H1 (cell line): ENCODE results near the gene RHOV.

Source experiments
- BCL11A ChIP-seq, 2 experiments: IDR thresholded peaks; one replicate each; pipeline ENCODE4 v1.6.1; 2011; ENCODE audit warnings: low read depth in 2 of 2, low read length in 2 of 2, mild to moderate bottlenecking in 2 of 2
- BRCA1 ChIP-seq: IDR thresholded peaks from 2 replicates; pipeline ENCODE4 v1.6.1; 2012; ENCODE audit warnings: low read depth, low read length, improper control_type of control experiment
- CBX8 ChIP-seq: fragments of 300-800, 300-1000 bp; sonication (generic); IDR thresholded peaks from 2 replicates; pipeline ENCODE4 v1.7.1; 2016; ENCODE audit warnings: low read depth, low read length, borderline replicate concordance
- CHD2 ChIP-seq: IDR thresholded peaks from 2 replicates; pipeline ENCODE4 v1.6.1; 2012; ENCODE audit warnings: low read length, improper control_type of control experiment
- EP300 ChIP-seq, 2 experiments: IDR thresholded peaks; 1 replicate in 1 of 2; 2 replicates in 1 of 2; pipeline ENCODE4 v1.6.1; 2011 to 2012; ENCODE audit warnings: low read depth in 2 of 2, low read length in 2 of 2, mild to moderate bottlenecking in 2 of 2, borderline replicate concordance in 1 of 2, inconsistent platforms in 1 of 2, moderate library complexity in 1 of 2
- POLR2A ChIP-seq, 2 experiments: IDR thresholded peaks; 1 replicate in 1 of 2; 2 replicates in 1 of 2; pipeline ENCODE4 v1.6.1; 2011; ENCODE audit warnings: low read depth in 2 of 2, low read length in 2 of 2, mild to moderate bottlenecking in 2 of 2; ENCODE audit errors: control extremely low read depth in 1 of 2
- POLR2AphosphoS5 ChIP-seq: IDR thresholded peaks from 2 replicates; pipeline ENCODE4 v1.6.1; 2011; ENCODE audit warnings: low read depth, low read length
- RAD21 ChIP-seq, 2 experiments: IDR thresholded peaks in 1 of 2; conservative IDR thresholded peaks in 1 of 2; 2 replicates each; pipeline ENCODE4 v1.6.1; 2011; ENCODE audit warnings: low read depth in 2 of 2, low read length in 2 of 2, improper control_type of control experiment in 1 of 2, inconsistent platforms in 1 of 2, mild to moderate bottlenecking in 1 of 2, moderate library complexity in 1 of 2
- RFX5 ChIP-seq: IDR thresholded peaks from 2 replicates; pipeline ENCODE4 v1.6.1; 2011; ENCODE audit warnings: low read depth, low read length, improper control_type of control experiment, borderline replicate concordance
- RXRA ChIP-seq: IDR thresholded peaks from 2 replicates; pipeline ENCODE4 v1.6.1; 2011; ENCODE audit warnings: low read depth, mild to moderate bottlenecking, low read length, moderate library complexity; ENCODE audit not compliant: insufficient read depth
- TF ChIP-seq, protein P1 (sequence below): fragments of 300-600 bp; sonication (generic); IDR thresholded peaks from 2 replicates; pipeline ENCODE4 v1.7.1; 2012; ENCODE audit warnings: low read length, moderate library complexity, mild to moderate bottlenecking, inconsistent platforms; ENCODE audit not compliant: insufficient replicate concordance
- TF ChIP-seq, protein P2 (sequence below), 3 experiments: IDR thresholded peaks; 1 replicate in 2 of 3; 2 replicates in 1 of 3; pipeline versions ENCODE4 v1.5.1 to v1.6.1; 2011; ENCODE audit warnings: low read length in 3 of 3, mild to moderate bottlenecking in 3 of 3, inconsistent platforms in 2 of 3, low read depth in 1 of 3, moderate library complexity in 1 of 3; ENCODE audit not compliant: insufficient read depth in 1 of 3; ENCODE audit errors: control extremely low read depth in 1 of 3
- TF ChIP-seq, protein P3 (sequence below): IDR thresholded peaks from 2 replicates; pipeline ENCODE4 v1.6.1; 2012; ENCODE audit warnings: inconsistent platforms

DNA sequence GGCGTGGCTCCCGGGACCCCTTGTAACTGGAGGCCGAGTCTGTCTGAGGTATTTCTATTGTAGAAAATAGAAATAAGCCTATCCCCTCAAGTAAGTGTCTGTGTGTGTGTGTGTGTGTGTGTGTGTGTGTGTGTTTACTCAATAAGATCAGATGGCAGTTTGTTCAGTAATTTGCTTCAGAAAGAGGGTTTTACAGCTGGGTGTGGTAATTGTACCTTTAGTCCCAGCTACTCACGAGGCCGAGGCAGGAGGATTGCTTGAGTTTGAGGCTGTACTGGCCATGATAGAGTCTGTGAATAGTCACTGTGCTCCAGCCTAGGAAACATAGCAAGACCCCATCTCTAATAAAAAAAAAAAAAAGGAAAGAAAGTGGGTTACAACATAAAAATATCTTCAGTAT, 21.5 kb downstream of the RHOV start:
- TF ChIP-seq POLR2A (IDR thresholded peaks at IDR 0.05; ENCODE audit: control extremely low read depth in 1 of 2, low read depth in 2 of 2, low read length in 2 of 2): no peak
- TF ChIP-seq BCL11A (IDR thresholded peaks at IDR 0.05; ENCODE audit: low read depth in 2 of 2, low read length in 2 of 2): no peak
- no peak for TF ChIP-seq CHD2
- TF ChIP-seq, protein P1, sequence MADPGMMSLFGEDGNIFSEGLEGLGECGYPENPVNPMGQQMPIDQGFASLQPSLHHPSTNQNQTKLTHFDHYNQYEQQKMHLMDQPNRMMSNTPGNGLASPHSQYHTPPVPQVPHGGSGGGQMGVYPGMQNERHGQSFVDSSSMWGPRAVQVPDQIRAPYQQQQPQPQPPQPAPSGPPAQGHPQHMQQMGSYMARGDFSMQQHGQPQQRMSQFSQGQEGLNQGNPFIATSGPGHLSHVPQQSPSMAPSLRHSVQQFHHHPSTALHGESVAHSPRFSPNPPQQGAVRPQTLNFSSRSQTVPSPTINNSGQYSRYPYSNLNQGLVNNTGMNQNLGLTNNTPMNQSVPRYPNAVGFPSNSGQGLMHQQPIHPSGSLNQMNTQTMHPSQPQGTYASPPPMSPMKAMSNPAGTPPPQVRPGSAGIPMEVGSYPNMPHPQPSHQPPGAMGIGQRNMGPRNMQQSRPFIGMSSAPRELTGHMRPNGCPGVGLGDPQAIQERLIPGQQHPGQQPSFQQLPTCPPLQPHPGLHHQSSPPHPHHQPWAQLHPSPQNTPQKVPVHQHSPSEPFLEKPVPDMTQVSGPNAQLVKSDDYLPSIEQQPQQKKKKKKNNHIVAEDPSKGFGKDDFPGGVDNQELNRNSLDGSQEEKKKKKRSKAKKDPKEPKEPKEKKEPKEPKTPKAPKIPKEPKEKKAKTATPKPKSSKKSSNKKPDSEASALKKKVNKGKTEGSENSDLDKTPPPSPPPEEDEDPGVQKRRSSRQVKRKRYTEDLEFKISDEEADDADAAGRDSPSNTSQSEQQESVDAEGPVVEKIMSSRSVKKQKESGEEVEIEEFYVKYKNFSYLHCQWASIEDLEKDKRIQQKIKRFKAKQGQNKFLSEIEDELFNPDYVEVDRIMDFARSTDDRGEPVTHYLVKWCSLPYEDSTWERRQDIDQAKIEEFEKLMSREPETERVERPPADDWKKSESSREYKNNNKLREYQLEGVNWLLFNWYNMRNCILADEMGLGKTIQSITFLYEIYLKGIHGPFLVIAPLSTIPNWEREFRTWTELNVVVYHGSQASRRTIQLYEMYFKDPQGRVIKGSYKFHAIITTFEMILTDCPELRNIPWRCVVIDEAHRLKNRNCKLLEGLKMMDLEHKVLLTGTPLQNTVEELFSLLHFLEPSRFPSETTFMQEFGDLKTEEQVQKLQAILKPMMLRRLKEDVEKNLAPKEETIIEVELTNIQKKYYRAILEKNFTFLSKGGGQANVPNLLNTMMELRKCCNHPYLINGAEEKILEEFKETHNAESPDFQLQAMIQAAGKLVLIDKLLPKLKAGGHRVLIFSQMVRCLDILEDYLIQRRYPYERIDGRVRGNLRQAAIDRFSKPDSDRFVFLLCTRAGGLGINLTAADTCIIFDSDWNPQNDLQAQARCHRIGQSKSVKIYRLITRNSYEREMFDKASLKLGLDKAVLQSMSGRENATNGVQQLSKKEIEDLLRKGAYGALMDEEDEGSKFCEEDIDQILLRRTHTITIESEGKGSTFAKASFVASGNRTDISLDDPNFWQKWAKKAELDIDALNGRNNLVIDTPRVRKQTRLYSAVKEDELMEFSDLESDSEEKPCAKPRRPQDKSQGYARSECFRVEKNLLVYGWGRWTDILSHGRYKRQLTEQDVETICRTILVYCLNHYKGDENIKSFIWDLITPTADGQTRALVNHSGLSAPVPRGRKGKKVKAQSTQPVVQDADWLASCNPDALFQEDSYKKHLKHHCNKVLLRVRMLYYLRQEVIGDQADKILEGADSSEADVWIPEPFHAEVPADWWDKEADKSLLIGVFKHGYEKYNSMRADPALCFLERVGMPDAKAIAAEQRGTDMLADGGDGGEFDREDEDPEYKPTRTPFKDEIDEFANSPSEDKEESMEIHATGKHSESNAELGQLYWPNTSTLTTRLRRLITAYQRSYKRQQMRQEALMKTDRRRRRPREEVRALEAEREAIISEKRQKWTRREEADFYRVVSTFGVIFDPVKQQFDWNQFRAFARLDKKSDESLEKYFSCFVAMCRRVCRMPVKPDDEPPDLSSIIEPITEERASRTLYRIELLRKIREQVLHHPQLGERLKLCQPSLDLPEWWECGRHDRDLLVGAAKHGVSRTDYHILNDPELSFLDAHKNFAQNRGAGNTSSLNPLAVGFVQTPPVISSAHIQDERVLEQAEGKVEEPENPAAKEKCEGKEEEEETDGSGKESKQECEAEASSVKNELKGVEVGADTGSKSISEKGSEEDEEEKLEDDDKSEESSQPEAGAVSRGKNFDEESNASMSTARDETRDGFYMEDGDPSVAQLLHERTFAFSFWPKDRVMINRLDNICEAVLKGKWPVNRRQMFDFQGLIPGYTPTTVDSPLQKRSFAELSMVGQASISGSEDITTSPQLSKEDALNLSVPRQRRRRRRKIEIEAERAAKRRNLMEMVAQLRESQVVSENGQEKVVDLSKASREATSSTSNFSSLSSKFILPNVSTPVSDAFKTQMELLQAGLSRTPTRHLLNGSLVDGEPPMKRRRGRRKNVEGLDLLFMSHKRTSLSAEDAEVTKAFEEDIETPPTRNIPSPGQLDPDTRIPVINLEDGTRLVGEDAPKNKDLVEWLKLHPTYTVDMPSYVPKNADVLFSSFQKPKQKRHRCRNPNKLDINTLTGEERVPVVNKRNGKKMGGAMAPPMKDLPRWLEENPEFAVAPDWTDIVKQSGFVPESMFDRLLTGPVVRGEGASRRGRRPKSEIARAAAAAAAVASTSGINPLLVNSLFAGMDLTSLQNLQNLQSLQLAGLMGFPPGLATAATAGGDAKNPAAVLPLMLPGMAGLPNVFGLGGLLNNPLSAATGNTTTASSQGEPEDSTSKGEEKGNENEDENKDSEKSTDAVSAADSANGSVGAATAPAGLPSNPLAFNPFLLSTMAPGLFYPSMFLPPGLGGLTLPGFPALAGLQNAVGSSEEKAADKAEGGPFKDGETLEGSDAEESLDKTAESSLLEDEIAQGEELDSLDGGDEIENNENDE: no peak
- TF ChIP-seq, protein P2, sequence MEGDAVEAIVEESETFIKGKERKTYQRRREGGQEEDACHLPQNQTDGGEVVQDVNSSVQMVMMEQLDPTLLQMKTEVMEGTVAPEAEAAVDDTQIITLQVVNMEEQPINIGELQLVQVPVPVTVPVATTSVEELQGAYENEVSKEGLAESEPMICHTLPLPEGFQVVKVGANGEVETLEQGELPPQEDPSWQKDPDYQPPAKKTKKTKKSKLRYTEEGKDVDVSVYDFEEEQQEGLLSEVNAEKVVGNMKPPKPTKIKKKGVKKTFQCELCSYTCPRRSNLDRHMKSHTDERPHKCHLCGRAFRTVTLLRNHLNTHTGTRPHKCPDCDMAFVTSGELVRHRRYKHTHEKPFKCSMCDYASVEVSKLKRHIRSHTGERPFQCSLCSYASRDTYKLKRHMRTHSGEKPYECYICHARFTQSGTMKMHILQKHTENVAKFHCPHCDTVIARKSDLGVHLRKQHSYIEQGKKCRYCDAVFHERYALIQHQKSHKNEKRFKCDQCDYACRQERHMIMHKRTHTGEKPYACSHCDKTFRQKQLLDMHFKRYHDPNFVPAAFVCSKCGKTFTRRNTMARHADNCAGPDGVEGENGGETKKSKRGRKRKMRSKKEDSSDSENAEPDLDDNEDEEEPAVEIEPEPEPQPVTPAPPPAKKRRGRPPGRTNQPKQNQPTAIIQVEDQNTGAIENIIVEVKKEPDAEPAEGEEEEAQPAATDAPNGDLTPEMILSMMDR (IDR thresholded peaks at IDR 0.05; ENCODE audit: control extremely low read depth in 1 of 3, insufficient read depth in 1 of 3, low read depth in 1 of 3, low read length in 3 of 3): no peak
- no peak for TF ChIP-seq EP300 (IDR thresholded peaks at IDR 0.05; ENCODE audit: borderline replicate concordance in 1 of 2, low read depth in 2 of 2, low read length in 2 of 2)
- no peak for TF ChIP-seq CBX8
- TF ChIP-seq RXRA: no peak
- TF ChIP-seq, protein P3, sequence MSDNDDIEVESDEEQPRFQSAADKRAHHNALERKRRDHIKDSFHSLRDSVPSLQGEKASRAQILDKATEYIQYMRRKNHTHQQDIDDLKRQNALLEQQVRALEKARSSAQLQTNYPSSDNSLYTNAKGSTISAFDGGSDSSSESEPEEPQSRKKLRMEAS: no peak
- TF ChIP-seq BRCA1: no peak
- TF ChIP-seq RAD21 (IDR thresholded peaks at IDR 0.05 in 1 of 2, conservative IDR thresholded peaks at IDR 0.05 in 1 of 2; ENCODE audit: low read depth in 2 of 2, low read length in 2 of 2): no peak
- no peak for TF ChIP-seq POLR2AphosphoS5
- TF ChIP-seq RFX5: no peak
